Nephron (organoid): ENCODE results near the gene MAP3K2.

Experiments used
- H3K27ac Mint-ChIP-seq, 3 experiments: 2 replicates each; pipeline ENCODE4 v1.8.0; 2020; ENCODE audit warnings: mixed read lengths in 3 of 3, mild to moderate bottlenecking in 2 of 3, moderate library complexity in 1 of 3
- H3K27me3 Mint-ChIP-seq: 2 replicates; pipeline ENCODE4 v1.8.0; 2021; ENCODE audit warnings: low read depth, mild to moderate bottlenecking, moderate library complexity, mixed read lengths
- H3K36me3 Mint-ChIP-seq: 2 replicates; pipeline ENCODE4 v1.8.0; 2020; ENCODE audit warnings: low read depth, mixed read lengths
- H3K4me1 Mint-ChIP-seq: 2 replicates; pipeline ENCODE4 v1.8.0; 2020; ENCODE audit warnings: mixed read lengths
- H3K4me3 Mint-ChIP-seq, 3 experiments: 2 replicates each; pipeline ENCODE4 v1.8.0; 2020; ENCODE audit warnings: mild to moderate bottlenecking in 3 of 3, mixed read lengths in 3 of 3, moderate library complexity in 2 of 3
- H3K9me3 Mint-ChIP-seq: 2 replicates; pipeline ENCODE4 v1.8.0; 2020; ENCODE audit warnings: mixed read lengths
- CTCF ChIP-seq, 3 experiments: fragments of 200-600 bp; sonication (generic); IDR thresholded peaks; one replicate each; pipeline ENCODE4 v1.5.0; 2021; ENCODE audit warnings: antibody characterized with exemption in 3 of 3; ENCODE audit not compliant: unreplicated experiment in 3 of 3

The MAP3K2 gene

GRCh38 chr2:127421871-127422558, 34.2 kb upstream of the MAP3K2 start:
- H3K4me3 Mint-ChIP-seq = peak overlapping the region; percentile 45 to 68 (median 63)
- no peak overlapping the region for H3K27ac Mint-ChIP-seq
- peaks cover 22% of the 10 kb centered on the region for H3K4me1 Mint-ChIP-seq
- TF ChIP-seq CTCF (IDR thresholded peaks at IDR 0.05; ENCODE audit: unreplicated experiment in 3 of 3) = no peak
- no peaks in the 10 kb centered on the region for H3K36me3 Mint-ChIP-seq
- no peaks in the 10 kb centered on the region for H3K9me3 Mint-ChIP-seq
- peaks cover 67% of the 10 kb centered on the region for H3K27me3 Mint-ChIP-seq

- Mint-ChIP-seq H3K4me3 (peak overlapping the region in 2 of 3 experiments; percentile 45 to 58), H3K27me3 (peaks cover 71% of the 10 kb centered on the region), H3K27ac (no peak overlapping the region), H3K36me3 (no peaks in the 10 kb centered on the region), H3K4me1 (peaks cover 30% of the 10 kb centered on the region), H3K9me3 (no peaks in the 10 kb centered on the region)
- TF ChIP-seq CTCF (IDR thresholded peaks at IDR 0.05; ENCODE audit: unreplicated experiment in 3 of 3) = no peak
Measured at GRCh38 chr2:127421116-127421800, 33.5 kb upstream of the MAP3K2 start.

GRCh38 chr2:127420039-127420864, 32.5 kb upstream of the MAP3K2 start:
- Mint-ChIP-seq H3K27me3 (peaks cover 72% of the 10 kb centered on the region), H3K9me3 (no peaks in the 10 kb centered on the region), H3K4me1 (peaks cover 35% of the 10 kb centered on the region), H3K27ac (no peak overlapping the region), H3K4me3 (no peak overlapping the region), H3K36me3 (no peaks in the 10 kb centered on the region)
- TF ChIP-seq CTCF (IDR thresholded peaks at IDR 0.05; ENCODE audit: unreplicated experiment in 3 of 3) = no peak

- Mint-ChIP-seq H3K27ac (no peak overlapping the region), H3K9me3 (no peaks in the 10 kb centered on the region), H3K4me3 (no peak overlapping the region), H3K27me3 (peaks cover 66% of the 10 kb centered on the region), H3K36me3 (no peaks in the 10 kb centered on the region), H3K4me1 (peaks cover 39% of the 10 kb centered on the region)
- no peak for TF ChIP-seq CTCF (IDR thresholded peaks at IDR 0.05; ENCODE audit: unreplicated experiment in 3 of 3)
Measured at GRCh38 chr2:127419448-127420038, 31.8 kb upstream of the MAP3K2 start.

- peaks cover 42% of the 10 kb centered on the region for H3K4me1 Mint-ChIP-seq
- no peak for TF ChIP-seq CTCF (IDR thresholded peaks at IDR 0.05; ENCODE audit: unreplicated experiment in 3 of 3)
- peaks cover 68% of the 10 kb centered on the region for H3K27me3 Mint-ChIP-seq
- H3K36me3 Mint-ChIP-seq = no peaks in the 10 kb centered on the region
- H3K4me3 Mint-ChIP-seq = no peak overlapping the region
- no peaks in the 10 kb centered on the region for H3K9me3 Mint-ChIP-seq
- no peak overlapping the region for H3K27ac Mint-ChIP-seq
Measured at GRCh38 chr2:127419112-127419430, 31.3 kb upstream of the MAP3K2 start.
